Endodermal cell (in vitro differentiated cells): Measurements from ENCODE around the gene MRO. TPM values are rescaled to one million over a fixed set of nuclear protein-coding genes. Genes with fewer than 3 reads are reported as not detected.

Experiments used
- DNase-seq: peaks from one replicate; pipeline ENCODE4 v3.0.0-alpha.2; 2017
- H3K27ac ChIP-seq: 2 replicates; pipeline ENCODE4 v1.5.1; 2013; ENCODE audit warnings: mild to moderate bottlenecking, low read depth, low read length, moderate library complexity
- H3K27me3 ChIP-seq: 2 replicates; pipeline ENCODE4 v1.6.1; 2013; ENCODE audit warnings: mild to moderate bottlenecking, low read length, moderate library complexity; ENCODE audit not compliant: insufficient read depth, control insufficient read depth, poor library complexity, severe bottlenecking
- H3K36me3 ChIP-seq: 2 replicates; pipeline ENCODE4 v1.7.0; 2013; ENCODE audit warnings: mild to moderate bottlenecking, low read length, moderate library complexity; ENCODE audit not compliant: control insufficient read depth, insufficient read depth
- H3K4me1 ChIP-seq: one replicate; pipeline ENCODE4 v1.7.0; 2013; ENCODE audit warnings: low read length; ENCODE audit not compliant: control insufficient read depth, insufficient read depth
- H3K4me3 ChIP-seq: 2 replicates; pipeline ENCODE4 v1.5.1; 2013; ENCODE audit warnings: mild to moderate bottlenecking, low read length, moderate library complexity
- H3K9ac ChIP-seq: 2 replicates; pipeline ENCODE4 v1.6.1; 2013; ENCODE audit warnings: mild to moderate bottlenecking, low read length, moderate library complexity; ENCODE audit not compliant: poor library complexity, severe bottlenecking; ENCODE audit errors: extremely low read depth
- H3K9me3 ChIP-seq: 2 replicates; pipeline ENCODE4 v1.6.1; 2013; ENCODE audit warnings: mild to moderate bottlenecking, low read length, moderate library complexity; ENCODE audit not compliant: control insufficient read depth
- H3K27ac Mint-ChIP-seq: 2 replicates; pipeline ENCODE4 v1.8.0; 2020; ENCODE audit warnings: mixed read lengths
- H3K27me3 Mint-ChIP-seq: 2 replicates; pipeline ENCODE4 v1.8.0; 2021; ENCODE audit warnings: mild to moderate bottlenecking, mixed read lengths; ENCODE audit not compliant: insufficient read depth
- H3K36me3 Mint-ChIP-seq: 2 replicates; pipeline ENCODE4 v1.8.0; 2020; ENCODE audit warnings: low read depth, mixed read lengths
- H3K4me1 Mint-ChIP-seq: 2 replicates; pipeline ENCODE4 v1.8.0; 2020; ENCODE audit warnings: mixed read lengths
- H3K4me3 Mint-ChIP-seq: 2 replicates; pipeline ENCODE4 v1.8.0; 2020; ENCODE audit warnings: mild to moderate bottlenecking, moderate library complexity, mixed read lengths
- H3K9me3 Mint-ChIP-seq: 2 replicates; pipeline ENCODE4 v1.8.0; 2020; ENCODE audit warnings: mild to moderate bottlenecking, mixed read lengths
- CTCF ChIP-seq: fragments of 200-600 bp; sonication (generic); conservative IDR thresholded peaks from 2 replicates; pipeline ENCODE4 v1.5.0; 2021; ENCODE audit warnings: antibody characterized with exemption, mild to moderate bottlenecking
- WGBS, 2 experiments: methylation state at CpG; one replicate each; pipeline versions ENCODE4 v1.1.5 to v1.1.7; 2013; ENCODE audit warnings: missing lambda C conversion rate in 2 of 2, mixed read lengths in 1 of 2; ENCODE audit not compliant: insufficient coverage in 1 of 2, insufficient read length in 1 of 2; 5-methylcytosine and 5-hydroxymethylcytosine counted together
- total RNA-seq, 2 donors: library from RNA; stranded (reverse); fragmentation: NEBNext Ultra II Directional in 1 of 2; extraction: Animal tissue kit (Norgen Biotek cat#: 25700) in 1 of 2; gene quantifications; 2 replicates in 1 of 2; 3 replicates in 1 of 2; pipeline ENCODE4 v1.2.1, GENCODE V29; 2021

Gene MRO
- total RNA-seq, 2 donors from 2014 or later: 0.35 to 0.55 TPM

- H3K27ac Mint-ChIP-seq: no peak overlapping the region
- peaks cover 3% of the 10 kb centered on the region for H3K9me3 Mint-ChIP-seq
These were observed 29.6 kb upstream of the MRO start for GRCh38 chr18:50849419-50849821.

GRCh38 chr18:50848991-50849390 is 29.2 kb upstream of the MRO start:
- H3K36me3 Mint-ChIP-seq: no peaks in the 10 kb centered on the region
- Histone ChIP-seq H3K27me3 (no peaks in the 10 kb centered on the region), H3K9me3 (no peaks in the 10 kb centered on the region), H3K27ac (no peak overlapping the region), H3K4me3 (no peak overlapping the region), H3K4me1 (no peaks in the 10 kb centered on the region), H3K9ac (no peak overlapping the region), H3K36me3 (no peaks in the 10 kb centered on the region)
- no peak overlapping the region for H3K4me3 Mint-ChIP-seq
- no peak overlapping the region for H3K27ac Mint-ChIP-seq
- H3K9me3 Mint-ChIP-seq: no peaks in the 10 kb centered on the region
- no peak for TF ChIP-seq CTCF
- 100% methylated on average over 1 of the region's 1 CpG for WGBS, 2 experiments
- no peaks in the 10 kb centered on the region for H3K4me1 Mint-ChIP-seq
- no peak for DNase-seq
- peaks cover 2% of the 10 kb centered on the region for H3K27me3 Mint-ChIP-seq

More at GRCh38 chr18:50849419-50849821, 29.6 kb upstream of the MRO start:
- H3K4me3 ChIP-seq: no peak overlapping the region
- Mint-ChIP-seq H3K4me3 (no peak overlapping the region), H3K4me1 (no peaks in the 10 kb centered on the region), H3K27me3 (peaks cover 2% of the 10 kb centered on the region), H3K36me3 (no peaks in the 10 kb centered on the region)
- no peaks in the 10 kb centered on the region for H3K4me1 ChIP-seq
- no peaks in the 10 kb centered on the region for H3K36me3 ChIP-seq
- WGBS, 2 experiments: 90 to 100% methylated on average over 1 to 2 of the region's 3 CpGs
- no peak overlapping the region for H3K27ac ChIP-seq
- no peaks in the 10 kb centered on the region for H3K27me3 ChIP-seq
- TF ChIP-seq CTCF: no peak
- no peak overlapping the region for H3K9ac ChIP-seq
- H3K9me3 ChIP-seq: no peaks in the 10 kb centered on the region
- no peak for DNase-seq

GRCh38 chr18:50848061-50848551 is 28.3 kb upstream of the MRO start:
- no peak overlapping the region for H3K27ac ChIP-seq
- TF ChIP-seq CTCF: no peak
- no peaks in the 10 kb centered on the region for H3K36me3 ChIP-seq
- no peak overlapping the region for H3K4me3 ChIP-seq
- no peaks in the 10 kb centered on the region for H3K9me3 ChIP-seq
- Mint-ChIP-seq H3K27me3 (peaks cover 2% of the 10 kb centered on the region), H3K4me3 (no peak overlapping the region), H3K4me1 (peaks cover 1% of the 10 kb centered on the region), H3K27ac (no peak overlapping the region), H3K36me3 (no peaks in the 10 kb centered on the region), H3K9me3 (no peaks in the 10 kb centered on the region)
- H3K9ac ChIP-seq: no peak overlapping the region
- WGBS, 2 experiments: 80 to 95% methylated on average over 4 to 7 of the region's 7 CpGs
- no peaks in the 10 kb centered on the region for H3K27me3 ChIP-seq
- no peak for DNase-seq
- H3K4me1 ChIP-seq: no peaks in the 10 kb centered on the region
